ENCODE data around the gene AHNAK2.
"Not testable (repeated sequence)": the region's sequence is repeated elsewhere in the genome, so short reads cannot be mapped to it uniquely, and the experiment has no call there.

Gene AHNAK2

GRCh38 chr14:104977681-104978653 lies at the start of gene AHNAK2:
Gene AHNAK2, minus strand, starts transcription at chr14:104978374. Its CDS starts 137 bp downstream, at chr14:104978237.
- peak; percentile 26 for DNase-seq (ENCODE audit: low spot score)

GRCh38 chr14:105027718-105028117 lies 49.5 kb upstream of the AHNAK2 start:
- DNase-seq (ENCODE audit: low spot score): not testable (repeated sequence)

- DNase-seq (ENCODE audit: low spot score): no peak
Observed at GRCh38 chr14:105026802-105027563, 48.8 kb upstream of the AHNAK2 start.

GRCh38 chr14:105026033-105026785 lies 48.0 kb upstream of the AHNAK2 start:
- peak; percentile 54 for DNase-seq (ENCODE audit: low spot score)

- no peak for DNase-seq (ENCODE audit: low spot score)
Observed at GRCh38 chr14:105025429-105025828, 47.3 kb upstream of the AHNAK2 start.

DNA sequence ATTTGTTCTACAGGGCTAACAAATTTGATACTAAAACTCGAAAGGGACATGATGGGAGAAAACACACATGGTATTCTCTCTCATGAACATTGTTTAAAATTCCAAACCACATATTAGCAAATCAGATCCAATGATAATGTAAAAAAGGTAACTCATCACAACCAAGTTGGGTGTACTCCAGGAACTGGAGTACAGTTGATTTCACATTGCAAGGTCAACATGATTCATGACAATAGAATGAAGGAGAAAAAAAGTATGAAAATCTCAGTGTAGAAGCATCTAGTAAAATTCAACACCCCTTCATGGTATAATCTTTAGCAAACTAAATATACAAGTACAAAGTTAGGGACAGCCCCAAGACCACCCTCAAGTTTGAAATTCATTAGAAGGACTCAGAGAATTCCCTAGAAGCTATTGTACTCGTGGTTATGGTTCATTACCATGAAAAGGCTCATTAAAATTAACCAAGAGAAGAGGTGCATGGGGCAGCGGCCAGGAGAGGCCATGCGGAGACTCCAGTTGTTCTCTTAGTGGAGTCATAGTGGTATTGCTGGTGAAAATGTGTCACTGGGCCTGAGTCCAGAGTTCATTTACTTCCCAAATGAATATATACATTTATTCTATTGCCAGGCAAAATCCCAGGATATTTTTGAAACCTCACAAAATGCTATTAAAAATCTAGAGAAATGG lies 45.8 kb upstream of the AHNAK2 start:
- no peak for DNase-seq (ENCODE audit: low spot score)

GRCh38 chr14:105023144-105023543 lies 45.0 kb upstream of the AHNAK2 start:
- DNase-seq (ENCODE audit: low spot score): no peak

- DNase-seq (ENCODE audit: low spot score): no peak
Observed at GRCh38 chr14:105022276-105022670, 44.1 kb upstream of the AHNAK2 start.

- DNase-seq (ENCODE audit: low spot score): peak; percentile 19
Observed at GRCh38 chr14:105021656-105022275, 43.6 kb upstream of the AHNAK2 start.

GRCh38 chr14:105020815-105021655 lies 42.9 kb upstream of the AHNAK2 start, which contains the start of gene CDCA4:
Gene CDCA4, minus strand, starts transcription at chr14:105021083. Its CDS starts 9,154 bp downstream, at chr14:105011929.
- peak; percentile 98 for DNase-seq (ENCODE audit: low spot score)

GRCh38 chr14:105019861-105020814 lies 42.0 kb upstream of the AHNAK2 start:
- DNase-seq (ENCODE audit: low spot score): peak; percentile 57

- no peak for DNase-seq (ENCODE audit: low spot score)
Observed at GRCh38 chr14:105018414-105018813, 40.2 kb upstream of the AHNAK2 start.

DNA sequence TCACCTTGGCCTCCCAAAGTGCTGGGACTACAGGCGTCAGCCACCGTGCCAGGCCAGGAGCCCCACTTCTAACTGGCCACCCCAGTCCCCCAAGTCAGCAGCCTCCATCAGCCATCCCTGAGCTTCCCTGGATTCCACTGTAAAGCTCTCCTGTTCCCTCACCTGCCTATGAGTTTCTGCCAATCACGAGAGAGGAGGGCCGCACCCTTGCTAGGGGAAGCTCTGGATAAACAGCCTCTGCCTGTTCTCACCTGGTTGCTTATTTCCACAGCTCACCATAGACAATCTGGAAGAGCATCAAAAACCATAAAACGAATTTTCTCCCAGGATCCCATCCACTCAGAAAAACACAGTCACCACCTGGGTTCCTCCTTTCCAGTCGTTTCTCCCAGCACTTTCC lies 37.7 kb upstream of the AHNAK2 start:
- DNase-seq (ENCODE audit: low spot score): no peak

- peak; percentile 26 for DNase-seq (ENCODE audit: low spot score)
Observed at GRCh38 chr14:105015242-105015641, 37.1 kb upstream of the AHNAK2 start.

- DNase-seq (ENCODE audit: low spot score): no peak
Observed at GRCh38 chr14:105014631-105015030, 36.5 kb upstream of the AHNAK2 start.

GRCh38 chr14:105014032-105014431 lies 35.9 kb upstream of the AHNAK2 start:
- DNase-seq (ENCODE audit: low spot score): no peak

GRCh38 chr14:105013150-105013785 lies 35.1 kb upstream of the AHNAK2 start:
- no peak for DNase-seq (ENCODE audit: low spot score)
